ENCODE data around the gene MRTFA.

GRCh38 chr22:40634119-40634903 lies 2.2 kb downstream of the MRTFA start:
- no peak for TF ChIP-seq CTCF (IDR thresholded peaks at IDR 0.05)
- TF ChIP-seq POLR2A (IDR thresholded peaks at IDR 0.05) = no peak

Measured in adrenal gland (tissue), 5 donors.